H1 (cell line): ENCODE measurements around the gene USB1. TPM values are rescaled to one million over a fixed set of nuclear protein-coding genes. Genes with fewer than 3 reads are reported as not detected.

Experiments
- CTCF ChIA-PET: fragments of 300-600 bp; sonication (Branson Sonifier 250); formaldehyde crosslinking; loops from one replicate; lab custom pipeline; 2021; ENCODE audit not compliant: partially characterized antibody; lab: Charles Lee
- POLR2A ChIA-PET: fragments of 300-600 bp; sonication (Branson Sonifier 250); formaldehyde crosslinking; loops from one replicate; lab custom pipeline; 2021; ENCODE audit warnings: inconsistent platforms; ENCODE audit not compliant: partially characterized antibody; lab: Charles Lee
- DNase-seq, 2 experiments: peaks; one replicate each; pipeline versions ENCODE4 v3.0.0 to v3.0.0-alpha.2; 2010 to 2022; ENCODE audit warnings: low spot score in 2 of 2, low read depth in 1 of 2, mixed read lengths in 1 of 2
- FAIRE-seq: peaks from 2 replicates; lab custom pipeline; 2011; peaks lifted over from hg19 to GRCh38; lab: Jason Lieb, UNC
- H2AFZ ChIP-seq: 2 replicates; pipeline ENCODE4 v1.8.1; 2012; ENCODE audit warnings: low read length, inconsistent platforms
- H2AK5ac ChIP-seq: 2 replicates; pipeline ENCODE4 v1.6.1; 2013; ENCODE audit warnings: low read depth, low read length
- H2BK120ac ChIP-seq: replicated peaks from 2 replicates; pipeline ENCODE3; 2013; ENCODE audit warnings: low read depth, low read length, inconsistent platforms
- H2BK12ac ChIP-seq: 2 replicates; pipeline ENCODE4 v1.6.1; 2013; ENCODE audit warnings: low read depth, low read length
- H2BK15ac ChIP-seq: 2 replicates; pipeline ENCODE4 v1.6.1; 2013; ENCODE audit warnings: low read length
- H2BK20ac ChIP-seq: 2 replicates; pipeline ENCODE4 v1.6.1; 2013; ENCODE audit warnings: low read length
- H2BK5ac ChIP-seq: 2 replicates; pipeline ENCODE4 v1.6.1; 2013; ENCODE audit warnings: low read depth, low read length
- H3K14ac ChIP-seq: 2 replicates; pipeline ENCODE4 v1.6.1; 2013; ENCODE audit warnings: inconsistent platforms; ENCODE audit not compliant: insufficient read length
- H3K18ac ChIP-seq: 2 replicates; pipeline ENCODE4 v1.6.1; 2013; ENCODE audit warnings: low read length; ENCODE audit errors: extremely low read depth
- H3K23ac ChIP-seq: 2 replicates; pipeline ENCODE4 v1.6.1; 2013; ENCODE audit warnings: inconsistent platforms; ENCODE audit not compliant: insufficient read length
- H3K23me2 ChIP-seq: 2 replicates; pipeline ENCODE4 v1.6.1; 2013; ENCODE audit warnings: low read depth, low read length
- H3K27ac ChIP-seq: 2 replicates; pipeline ENCODE4 v1.6.1; 2011; ENCODE audit warnings: low read depth, low read length, inconsistent platforms
- H3K27me3 ChIP-seq, 4 experiments: replicated peaks in 1 of 4; 1 replicate in 1 of 4; 2 replicates in 3 of 4; pipeline versions ENCODE4 v1.6.1 to v1.8.1; 2011 to 2013; ENCODE audit warnings: low read length in 3 of 4, mild to moderate bottlenecking in 3 of 4, inconsistent platforms in 2 of 4, mixed read lengths in 2 of 4, moderate library complexity in 1 of 4; ENCODE audit not compliant: control insufficient read depth in 3 of 4, insufficient read depth in 3 of 4; ENCODE audit errors: extremely low read depth in 1 of 4
- H3K36me3 ChIP-seq, 4 experiments: 2 replicates each; pipeline versions ENCODE4 v1.6.1 to v1.8.1; 2011 to 2013; ENCODE audit warnings: mild to moderate bottlenecking in 4 of 4, low read length in 3 of 4, moderate library complexity in 2 of 4, control low read depth in 1 of 4, inconsistent platforms in 1 of 4; ENCODE audit not compliant: insufficient read depth in 4 of 4, control insufficient read depth in 2 of 4
- H3K4ac ChIP-seq: replicated peaks from 2 replicates; pipeline ENCODE3; 2013; ENCODE audit warnings: low read length, low read depth, mixed read lengths, inconsistent platforms; ENCODE audit not compliant: insufficient read length
- H3K4me1 ChIP-seq, 4 experiments: replicated peaks in 1 of 4; 1 replicate in 1 of 4; 2 replicates in 3 of 4; pipeline versions ENCODE4 v1.6.1 to v1.8.1; 2011 to 2013; ENCODE audit warnings: low read length in 3 of 4, inconsistent platforms in 2 of 4, mixed read lengths in 1 of 4; ENCODE audit not compliant: insufficient read depth in 4 of 4, control insufficient read depth in 3 of 4
- H3K4me2 ChIP-seq, 2 experiments: 2 replicates each; pipeline versions ENCODE4 v1.6.1 to v1.8.1; 2011 to 2013; ENCODE audit warnings: low read depth in 2 of 2, low read length in 2 of 2, control low read depth in 1 of 2, inconsistent platforms in 1 of 2, mild to moderate bottlenecking in 1 of 2; ENCODE audit not compliant: insufficient read depth in 1 of 2
- H3K4me3 ChIP-seq, 4 experiments: fragments of 200-600, 300-600 bp in 1 of 4; sonication (generic), shearing (Covaris generic), sonication (Bioruptor Twin) in 1 of 4; 2 replicates each; pipeline versions ENCODE4 v1.5.1 to v1.8.1; 2011 to 2016; ENCODE audit warnings: low read length in 4 of 4, low read depth in 3 of 4, control low read depth in 2 of 4, inconsistent platforms in 2 of 4, mild to moderate bottlenecking in 2 of 4, mixed read lengths in 1 of 4, moderate library complexity in 1 of 4; ENCODE audit not compliant: insufficient read depth in 2 of 4; ENCODE audit errors: extremely low read depth in 1 of 4
- H3K56ac ChIP-seq: replicated peaks from 2 replicates; pipeline ENCODE3; 2013; ENCODE audit warnings: low read depth, mild to moderate bottlenecking, mixed read lengths, low read length, inconsistent platforms; ENCODE audit not compliant: insufficient read length
- H3K79me1 ChIP-seq: 2 replicates; pipeline ENCODE4 v1.6.1; 2013; ENCODE audit warnings: low read depth, low read length, control low read depth
- H3K79me2 ChIP-seq, 2 experiments: 2 replicates each; pipeline versions ENCODE4 v1.6.1 to v1.8.1; 2012 to 2013; ENCODE audit warnings: low read length in 2 of 2, mild to moderate bottlenecking in 2 of 2, inconsistent platforms in 1 of 2; ENCODE audit not compliant: insufficient read depth in 2 of 2, control insufficient read depth in 1 of 2
- H3K9ac ChIP-seq, 4 experiments: replicated peaks in 1 of 4; 1 replicate in 1 of 4; 2 replicates in 3 of 4; pipeline versions ENCODE4 v1.6.1 to v1.8.1; 2011 to 2013; ENCODE audit warnings: low read depth in 3 of 4, low read length in 3 of 4, control low read depth in 2 of 4, mild to moderate bottlenecking in 2 of 4, moderate library complexity in 2 of 4, inconsistent platforms in 1 of 4; ENCODE audit errors: extremely low read depth in 1 of 4
- H3K9me3 ChIP-seq, 2 experiments: 2 replicates each; pipeline versions ENCODE4 v1.6.1 to v1.8.1; 2012 to 2013; ENCODE audit warnings: mild to moderate bottlenecking in 2 of 2, moderate library complexity in 2 of 2, control low read depth in 1 of 2, inconsistent platforms in 1 of 2, low read depth in 1 of 2, low read length in 1 of 2, mixed read lengths in 1 of 2; ENCODE audit not compliant: insufficient read depth in 2 of 2
- H4K20me1 ChIP-seq, 2 experiments: replicated peaks in 1 of 2; 2 replicates each; pipeline versions ENCODE3 to v1.8.1; 2011 to 2013; ENCODE audit warnings: inconsistent platforms in 2 of 2, low read length in 2 of 2, mild to moderate bottlenecking in 1 of 2; ENCODE audit not compliant: insufficient read depth in 2 of 2, control insufficient read depth in 1 of 2
- H4K5ac ChIP-seq: 2 replicates; pipeline ENCODE4 v1.6.1; 2013; ENCODE audit warnings: low read length, low read depth, mixed read lengths, inconsistent platforms; ENCODE audit not compliant: insufficient read length
- H4K8ac ChIP-seq: 2 replicates; pipeline ENCODE4 v1.8.0; 2013; ENCODE audit warnings: mild to moderate bottlenecking, moderate library complexity, low read length, inconsistent platforms; ENCODE audit not compliant: insufficient read depth; ENCODE audit errors: extremely low read depth
- H4K91ac ChIP-seq: replicated peaks from 2 replicates; pipeline ENCODE3; 2013; ENCODE audit warnings: low read length, mixed read lengths, inconsistent platforms; ENCODE audit not compliant: insufficient read length
- JUN ChIP-seq: IDR thresholded peaks from 2 replicates; pipeline ENCODE4 v1.6.1; 2011; ENCODE audit warnings: low read depth, mild to moderate bottlenecking, improper control_type of control experiment, low read length
- KDM5A ChIP-seq: fragments of 200-600 bp; IDR thresholded peaks from 2 replicates; pipeline ENCODE4 v1.7.1; 2012; ENCODE audit warnings: mild to moderate bottlenecking, low read length, inconsistent platforms, mixed read lengths
- RXRA ChIP-seq: IDR thresholded peaks from 2 replicates; pipeline ENCODE4 v1.6.1; 2011; ENCODE audit warnings: low read depth, mild to moderate bottlenecking, low read length, moderate library complexity; ENCODE audit not compliant: insufficient read depth
- SIX5 ChIP-seq: IDR thresholded peaks from 2 replicates; pipeline ENCODE4 v1.6.1; 2011; ENCODE audit warnings: mild to moderate bottlenecking, low read depth, low read length
- SP4 ChIP-seq: IDR thresholded peaks from 2 replicates; pipeline ENCODE4 v1.6.1; 2012; ENCODE audit warnings: low read length, inconsistent platforms
- TEAD4 ChIP-seq: IDR thresholded peaks from 2 replicates; pipeline ENCODE4 v1.6.1; 2012; ENCODE audit warnings: low read depth, low read length, inconsistent platforms, mixed read lengths
- WGBS, 2 experiments: shearing (Covaris generic) in 1 of 2; methylation state at CpG; one replicate each; pipeline versions ENCODE4 v1.1.6 to v1.1.7; 2013 to 2015; ENCODE audit warnings: low lambda C conversion rate in 2 of 2, mixed read lengths in 2 of 2, inconsistent platforms in 1 of 2, low coverage in 1 of 2, missing lambda C conversion rate in 1 of 2; ENCODE audit not compliant: insufficient replicate concordance in 2 of 2, insufficient coverage in 1 of 2, insufficient read length in 1 of 2; ENCODE audit errors: extremely low coverage in 1 of 2, missing lambda C conversion rate in 1 of 2; 5-methylcytosine and 5-hydroxymethylcytosine counted together
- polyA plus RNA-seq, 7 experiments: library from polyadenylated mRNA; depleted of rRNA in 3 of 7; stranded (reverse) in 5 of 7; unstranded in 2 of 7; fragments of >200 nt in 5 of 7; fragments of 200-250 nt in 2 of 7; gene quantifications; 1 replicate in 5 of 7; 2 replicates in 1 of 7; 4 replicates in 1 of 7; pipeline versions ENCODE4 v1.2.1 to v1.2.3, GENCODE V29; 2011 to 2013; ENCODE audit warnings: missing spikeins in 2 of 7, mixed read lengths in 2 of 7
- total RNA-seq: library from RNA; stranded (reverse); fragmentation: NEBNext Ultra II Directional; extraction: Animal tissue kit (Norgen Biotek cat#: 25700); gene quantifications from 2 replicates; pipeline ENCODE4 v1.2.1, GENCODE V29; 2021
- TF ChIP-seq, protein P1 (sequence below): IDR thresholded peaks from 2 replicates; pipeline ENCODE4 v1.6.1; 2011; ENCODE audit warnings: low read depth, mild to moderate bottlenecking, low read length; ENCODE audit not compliant: insufficient read depth

Gene USB1
- total and polyA plus RNA-seq, 2 of the 8 experiments (the other 6 are each of a cell fraction or from before 2014, with no cell fraction given), result 65.4 to 75.9 TPM

GRCh38 chr16:57970319-57970718 lies 30.9 kb upstream of the USB1 start:
- Histone ChIP-seq H3K4ac (no peak overlapping the region), H4K20me1 (no peaks in the 10 kb centered on the region), H2AFZ (no peak overlapping the region), H3K23ac (no peak overlapping the region), H3K27me3 (no peaks in the 10 kb centered on the region), H2AK5ac (no peak overlapping the region), H2BK5ac (no peak overlapping the region), H3K4me3 (no peak overlapping the region), H3K4me2 (no peak overlapping the region), H3K18ac (no peak overlapping the region), H3K14ac (no peak overlapping the region), H3K4me1 (no peaks in the 10 kb centered on the region), H3K9ac (no peak overlapping the region), H2BK20ac (no peak overlapping the region), H4K5ac (no peak overlapping the region), H4K91ac (no peak overlapping the region), H3K79me2 (no peaks in the 10 kb centered on the region), H2BK120ac (no peak overlapping the region), H3K56ac (no peak overlapping the region), H3K36me3 (no peaks in the 10 kb centered on the region), H4K8ac (peak overlapping the region; percentile 35; the same call in 1 of the 2 replicates), H3K79me1 (no peaks in the 10 kb centered on the region), H3K27ac (no peak overlapping the region), H3K9me3 (no peaks in the 10 kb centered on the region), H2BK12ac (no peak overlapping the region), H3K23me2 (no peaks in the 10 kb centered on the region), H2BK15ac (no peak overlapping the region)
- no peak for FAIRE-seq
- WGBS, 2 experiments, result 77% methylated on average over 13 of the region's 13 CpGs; no CpG with 5 or more reads in 1 of the 2 experiments
- CTCF ChIA-PET, result interaction anchor here (0.7 to 5.8 kb wide), 11 partner anchors 9 to 321 kb away, joined by 3 to 40 read pairs (median 4); no protein-coding TSS in a partner anchor
- DNase-seq, result no peak
- POLR2A ChIA-PET, result interaction anchor here (0.6 to 1.0 kb wide), 3 partner anchors 11 to 64 kb away, joined by 3 to 4 read pairs (median 3); no protein-coding TSS in a partner anchor
- TF ChIP-seq TEAD4 (no peak), SP4 (no peak), KDM5A (no peak), JUN (no peak), RXRA (no peak), SIX5 (no peak)
- TF ChIP-seq, protein P1, sequence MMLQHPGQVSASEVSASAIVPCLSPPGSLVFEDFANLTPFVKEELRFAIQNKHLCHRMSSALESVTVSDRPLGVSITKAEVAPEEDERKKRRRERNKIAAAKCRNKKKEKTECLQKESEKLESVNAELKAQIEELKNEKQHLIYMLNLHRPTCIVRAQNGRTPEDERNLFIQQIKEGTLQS, result no peak
